Measurements from ENCODE around the gene WDR20.
A peak's percentile ranks its signal among the peaks of the same experiment; 100 is the strongest.
"Not testable (repeated sequence)": the region's sequence is repeated elsewhere in the genome, so short reads cannot be mapped to it uniquely, and the experiment has no call there.

Gene WDR20

DNA sequence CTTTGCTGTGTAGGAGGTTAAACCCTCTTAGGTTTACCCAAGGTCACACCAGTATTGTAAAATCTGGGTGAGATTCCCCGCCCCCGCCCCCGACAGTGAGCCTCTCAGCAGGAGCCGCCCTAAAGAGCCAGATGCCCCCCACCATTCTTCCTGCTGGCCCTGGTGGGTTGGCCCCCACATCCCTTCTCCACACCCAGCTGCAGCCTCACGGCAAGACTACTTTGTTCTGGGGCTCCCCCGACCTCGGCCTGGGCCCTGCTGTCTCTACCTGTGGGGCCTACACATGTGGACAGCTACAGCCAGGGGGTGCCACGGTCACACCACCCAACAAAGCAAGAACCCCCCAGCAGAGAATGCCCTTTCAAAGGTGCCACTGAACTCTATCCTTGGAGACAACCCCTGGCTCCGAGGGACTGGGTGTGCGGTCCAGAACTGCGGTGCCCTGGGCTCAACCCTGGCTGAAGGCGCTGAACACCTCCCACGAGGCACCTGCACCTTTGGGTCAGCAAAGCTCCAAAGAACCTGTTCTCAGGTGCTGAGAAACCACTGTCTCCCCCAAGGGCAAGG, 82.4 kb downstream of the WDR20 start:
- no peak for DNase-seq

DNA sequence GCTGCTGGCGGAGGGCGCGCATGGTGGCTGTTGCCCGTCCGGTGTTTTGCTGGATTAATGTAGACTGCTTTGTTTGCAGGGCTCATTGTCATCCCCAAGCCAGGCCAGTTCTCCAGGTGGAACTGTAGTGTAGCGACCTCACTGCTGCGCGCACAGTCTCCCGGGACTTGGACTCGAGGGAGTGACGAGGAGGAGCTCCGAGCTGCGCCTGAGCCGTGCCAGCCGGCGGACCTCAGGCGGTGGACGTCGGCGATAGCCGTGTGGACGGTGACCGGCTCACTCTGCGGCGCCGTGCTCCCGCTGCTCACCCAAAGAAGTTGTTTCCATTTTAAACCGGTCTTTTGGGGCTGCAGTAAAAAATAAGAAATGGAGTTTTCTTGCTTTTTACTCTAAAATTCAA, 83.1 kb downstream of the WDR20 start:
- no peak for DNase-seq

DNA sequence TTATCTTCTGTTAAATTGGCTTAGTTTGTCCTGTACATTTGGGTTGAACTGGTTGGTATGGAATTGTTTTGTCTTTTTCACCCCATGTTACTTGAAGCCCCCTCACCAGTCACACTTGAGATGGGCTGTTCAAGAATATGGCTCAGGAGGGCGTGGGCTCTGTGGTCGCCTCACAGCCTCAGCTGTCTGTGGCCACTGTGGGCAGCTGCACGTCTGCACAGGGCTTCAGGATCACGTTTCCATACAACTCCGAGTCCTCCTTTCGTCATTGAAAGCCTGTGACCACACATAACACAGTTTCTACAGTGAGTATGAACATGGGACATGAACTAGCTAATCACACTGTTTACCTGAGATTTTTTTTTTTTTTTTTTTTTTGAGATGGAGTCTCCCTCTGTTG, 84.0 kb downstream of the WDR20 start:
- DNase-seq, result no peak

DNA sequence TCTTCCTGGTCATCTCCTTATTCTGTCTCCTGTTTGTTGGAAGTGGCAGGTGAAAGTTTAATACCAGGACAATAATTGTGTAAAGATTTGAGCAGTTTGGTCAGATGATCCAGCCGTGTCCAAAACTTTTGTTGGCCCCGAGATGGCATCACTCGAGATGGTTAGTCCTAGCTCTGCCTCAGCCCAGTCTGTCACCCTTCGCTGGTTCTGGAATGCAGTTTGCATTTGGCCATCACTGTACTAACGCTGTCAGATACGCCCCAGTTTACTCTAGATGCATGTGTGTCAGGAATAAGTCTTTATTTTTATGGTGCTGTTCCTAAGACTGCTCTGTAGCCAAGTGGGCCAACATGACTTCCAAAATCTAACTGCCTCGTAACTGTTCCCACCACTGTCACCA, 85.7 kb downstream of the WDR20 start:
- DNase-seq, result no peak

DNA sequence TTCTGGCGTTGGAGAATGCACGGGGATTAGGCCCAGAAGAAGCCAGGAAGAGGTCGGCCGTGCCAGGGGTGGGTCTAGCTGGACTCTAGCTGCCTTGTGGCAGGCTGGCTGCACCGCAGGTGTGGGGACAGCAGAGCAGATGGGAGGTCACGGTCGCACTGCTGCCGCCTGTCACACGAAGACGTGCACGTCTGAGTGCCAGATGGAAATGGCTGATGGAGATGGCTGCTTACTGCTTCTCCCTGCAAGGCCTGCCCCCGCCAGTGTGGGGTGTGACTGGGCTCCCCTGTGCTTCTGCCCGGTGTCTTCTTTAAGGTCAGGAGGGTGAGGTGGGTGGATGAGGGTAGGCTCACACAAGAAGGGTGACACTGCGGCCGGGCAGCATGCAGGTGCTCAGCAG, 86.2 kb downstream of the WDR20 start:
- DNase-seq, result no peak

DNA sequence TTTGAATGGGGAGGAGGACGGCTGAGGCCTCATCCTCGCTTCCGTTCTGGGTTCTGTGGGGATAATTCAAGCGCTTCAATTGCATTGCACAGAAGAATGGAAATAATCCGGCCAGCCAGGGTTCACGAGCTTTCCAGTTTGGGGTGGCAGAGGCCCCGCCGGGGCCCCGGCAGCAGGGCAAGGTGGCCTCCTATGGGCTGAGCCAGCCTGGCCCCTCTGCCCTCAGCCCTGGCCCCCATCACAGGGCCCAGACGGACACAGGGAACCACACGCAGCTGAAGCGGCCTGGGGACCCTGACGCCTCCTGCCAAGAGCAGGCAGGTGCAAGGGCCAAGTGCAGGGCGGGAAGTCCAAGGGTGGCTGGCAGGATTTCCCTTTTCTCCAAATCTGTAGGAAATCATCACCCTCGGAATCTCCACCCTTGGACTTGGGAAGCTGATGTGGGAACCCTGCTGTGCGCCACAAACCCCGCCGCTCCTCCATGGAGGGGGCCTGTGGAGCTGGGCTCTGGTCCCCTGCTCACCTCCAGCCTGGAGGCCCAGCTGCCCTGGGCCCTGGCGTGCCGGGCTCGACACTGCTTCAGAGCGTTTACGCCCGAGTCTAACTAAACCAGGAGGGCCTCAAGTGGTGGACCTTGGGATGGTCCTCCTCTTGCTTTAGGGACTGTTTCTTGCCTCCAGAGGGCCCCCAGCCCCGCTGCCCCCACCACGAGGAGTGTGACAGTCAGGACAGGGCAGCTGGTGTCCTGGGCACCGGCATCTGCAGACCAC, 86.8 kb downstream of the WDR20 start:
- DNase-seq, result no peak

DNA sequence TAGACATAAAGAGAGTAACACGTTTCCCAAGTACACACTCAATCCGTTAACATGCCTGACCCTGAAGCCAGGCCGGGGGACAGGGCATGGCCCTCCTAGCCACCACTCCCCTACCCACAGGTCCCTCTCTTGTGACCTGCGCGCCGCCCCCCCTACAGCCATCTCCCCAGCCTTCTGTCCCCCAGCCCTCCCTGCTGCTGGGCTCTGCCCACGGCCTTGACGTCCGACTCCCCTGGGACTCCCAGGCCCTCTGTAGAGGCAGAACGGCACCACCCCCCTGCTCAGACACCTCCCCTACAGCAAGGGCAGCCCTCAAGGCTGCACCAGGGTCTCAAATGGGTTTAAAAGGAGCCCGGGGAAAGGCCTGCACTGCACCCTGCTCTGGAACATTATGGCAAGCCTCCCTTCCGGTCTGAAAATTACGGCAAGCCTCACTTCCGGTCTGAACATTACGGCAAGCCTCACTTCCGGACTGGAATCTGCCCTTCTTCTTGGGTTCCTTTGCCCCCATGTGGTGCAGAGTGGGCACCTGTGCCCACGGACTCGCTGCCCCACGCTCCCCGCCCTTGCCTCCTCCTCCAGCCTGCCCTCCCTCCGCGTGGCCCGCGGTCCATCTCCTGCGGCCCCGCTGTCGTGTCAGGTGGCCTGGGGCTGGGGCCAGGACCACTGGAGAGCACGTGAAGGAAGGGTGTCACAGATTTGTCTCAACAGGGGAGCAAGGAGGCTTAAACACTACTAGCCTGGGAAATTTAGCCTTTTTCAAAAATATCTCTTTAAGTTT, 87.7 kb downstream of the WDR20 start:
- no peak for DNase-seq

DNA sequence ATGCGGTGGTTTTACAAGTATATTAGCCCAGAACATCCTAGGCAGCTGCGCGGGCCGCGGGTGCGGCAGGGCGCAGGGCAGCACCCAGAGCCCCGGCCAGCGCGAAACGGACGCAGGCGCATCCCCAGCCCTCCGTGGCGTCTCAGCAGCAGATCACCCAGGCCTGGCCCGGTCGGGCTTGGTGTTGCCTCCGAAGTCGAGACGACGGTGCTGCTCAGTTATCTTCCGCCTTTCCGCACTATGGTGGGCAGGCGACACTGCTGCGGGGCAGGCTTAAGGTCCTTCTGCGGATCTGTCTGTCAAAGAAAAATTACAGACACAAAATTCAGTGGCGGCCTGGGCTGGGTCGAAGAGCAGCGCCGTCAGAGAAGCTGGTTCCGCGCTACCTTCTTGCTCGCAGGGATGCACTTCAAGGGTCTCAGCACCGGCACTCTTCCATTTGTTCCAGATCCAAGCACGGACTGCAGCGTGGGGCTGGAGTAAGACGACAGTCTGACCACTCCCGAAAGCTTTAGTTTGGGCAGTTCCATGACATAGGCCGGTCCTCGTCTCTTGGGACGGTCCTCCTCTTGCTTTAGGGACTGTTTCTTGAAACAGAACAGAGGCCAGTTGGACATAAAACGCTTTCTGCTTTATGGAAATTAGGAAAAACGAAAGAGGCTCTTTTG, 89.5 kb downstream of the WDR20 start:
- no peak for DNase-seq

DNA sequence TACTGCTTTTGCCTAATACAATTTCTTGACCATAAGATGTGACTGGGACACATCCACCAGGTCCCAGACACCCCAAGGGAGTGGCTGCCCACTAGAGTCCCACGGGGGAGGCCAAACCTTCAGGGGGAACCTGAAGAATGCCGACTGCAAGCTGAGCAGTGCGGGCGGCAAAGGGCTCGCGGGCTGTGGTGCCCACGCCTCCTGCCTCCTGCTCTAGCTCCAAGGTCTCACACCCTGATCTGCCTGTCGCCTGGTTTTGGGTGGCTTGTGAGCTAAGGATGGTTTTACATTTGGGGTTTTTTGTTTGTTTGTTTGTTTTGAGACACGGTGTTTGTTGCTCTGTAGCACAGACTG, 90.0 kb downstream of the WDR20 start:
- DNase-seq, result no peak

DNA sequence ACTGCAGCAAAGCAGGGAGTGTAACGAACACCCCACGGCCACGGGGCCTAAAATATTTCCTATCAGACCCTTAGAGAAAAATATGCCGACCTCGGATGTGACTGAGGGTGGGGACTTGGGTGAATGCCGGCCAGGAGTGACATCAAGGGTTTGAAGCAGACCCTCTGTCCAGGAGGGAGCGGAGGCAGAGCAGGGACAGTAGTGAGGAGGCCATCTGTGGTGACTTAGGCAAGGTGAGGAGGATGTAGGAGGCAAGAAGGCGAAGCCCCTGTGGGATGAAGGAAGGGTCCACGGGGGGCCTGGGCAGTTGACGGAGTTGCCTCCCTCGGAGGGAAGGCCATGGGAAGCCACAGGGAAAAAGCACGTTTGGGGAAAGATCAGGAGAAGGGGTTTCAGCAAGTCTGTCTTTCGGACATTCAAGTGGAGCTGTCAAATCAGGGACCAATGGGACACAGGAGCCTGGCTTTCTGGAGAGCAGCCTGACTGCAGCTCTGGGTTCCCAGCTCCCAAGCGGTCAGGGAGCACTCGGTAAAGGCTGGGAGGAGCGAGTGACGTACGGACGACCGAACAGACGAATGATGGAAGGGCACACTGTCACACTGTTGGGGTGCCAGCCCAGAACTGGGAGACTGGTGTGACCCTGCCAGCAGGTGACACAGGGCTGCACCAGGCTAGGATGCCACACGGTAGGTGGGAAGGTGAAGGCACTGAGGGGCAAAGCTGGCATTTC, 90.9 kb downstream of the WDR20 start:
- no peak for DNase-seq

DNA sequence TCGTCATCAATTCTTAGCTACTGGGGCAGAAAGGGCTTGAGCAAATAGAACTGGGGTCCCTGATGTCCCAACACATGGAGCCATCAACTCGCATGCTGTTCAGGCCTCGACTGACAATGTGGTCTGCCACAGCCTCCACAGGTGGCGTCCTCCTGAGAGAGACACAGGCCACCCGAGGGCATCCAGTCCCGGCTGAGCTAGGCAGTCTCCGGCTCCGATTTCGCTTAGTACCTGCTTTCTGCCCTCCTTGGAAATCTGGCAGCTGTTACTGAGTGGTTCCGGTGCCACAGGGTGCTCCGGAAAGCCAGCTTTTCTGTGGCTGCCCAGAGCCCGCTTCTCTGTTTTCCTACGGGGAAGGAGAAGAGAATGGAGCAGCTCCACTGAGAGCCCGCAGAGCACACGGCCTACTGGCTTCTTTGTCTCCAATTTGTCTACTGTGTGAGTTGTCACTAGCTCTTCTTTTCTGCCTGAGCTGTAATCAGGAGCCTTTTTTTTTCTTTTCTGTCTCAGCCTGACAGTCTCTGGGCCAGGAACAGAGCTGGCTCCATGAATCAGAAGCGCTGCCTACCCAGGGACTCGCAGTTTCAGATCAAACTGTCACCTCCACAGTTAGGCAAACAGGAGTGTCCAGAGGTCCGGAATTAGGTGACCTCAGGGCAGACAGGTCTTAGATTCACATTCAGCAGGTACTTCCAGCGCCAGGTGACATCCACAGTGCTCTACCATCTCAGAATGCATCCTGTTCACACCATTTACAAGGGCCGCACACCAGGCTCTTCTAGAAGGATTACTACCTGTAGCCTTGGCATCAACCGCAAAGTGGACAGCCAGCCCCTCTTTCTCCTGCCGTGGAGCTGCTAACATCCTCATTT, 92.0 kb downstream of the WDR20 start:
- DNase-seq, result no peak

DNA sequence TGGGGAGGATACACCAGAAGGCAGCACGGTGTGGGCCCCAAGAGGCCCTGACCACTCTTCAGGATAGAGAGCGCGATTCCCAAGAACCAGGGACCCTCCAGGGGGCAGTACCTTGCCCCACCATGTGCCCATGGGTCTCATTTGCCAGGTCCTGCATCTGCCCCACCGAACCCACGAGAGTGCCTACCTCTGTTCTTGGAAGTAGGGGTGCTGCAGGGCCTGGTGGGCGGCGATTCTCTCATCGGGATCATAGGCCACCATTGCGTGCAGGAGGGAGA, 92.6 kb downstream of the WDR20 start:
- no peak for DNase-seq

DNA sequence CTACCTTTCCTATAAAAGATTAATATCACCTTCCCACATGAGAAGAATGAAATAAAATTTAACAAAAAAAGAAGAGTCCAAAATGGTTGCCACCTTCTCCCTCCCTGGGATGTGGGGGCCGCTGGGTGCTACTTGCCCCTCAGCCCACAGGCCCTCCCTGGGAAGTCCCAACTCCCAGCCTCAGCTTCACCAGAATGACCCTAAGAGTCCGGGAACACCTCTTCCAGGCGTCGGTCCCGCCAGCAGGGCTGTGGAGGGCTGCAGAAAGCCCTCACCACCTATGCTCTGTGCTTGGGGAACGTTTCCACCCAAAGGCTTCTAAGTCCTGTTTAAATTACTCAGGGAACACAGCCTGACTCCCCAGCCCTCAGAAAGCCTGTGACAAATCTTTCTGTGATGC, 93.4 kb downstream of the WDR20 start:
- DNase-seq, result no peak

DNA sequence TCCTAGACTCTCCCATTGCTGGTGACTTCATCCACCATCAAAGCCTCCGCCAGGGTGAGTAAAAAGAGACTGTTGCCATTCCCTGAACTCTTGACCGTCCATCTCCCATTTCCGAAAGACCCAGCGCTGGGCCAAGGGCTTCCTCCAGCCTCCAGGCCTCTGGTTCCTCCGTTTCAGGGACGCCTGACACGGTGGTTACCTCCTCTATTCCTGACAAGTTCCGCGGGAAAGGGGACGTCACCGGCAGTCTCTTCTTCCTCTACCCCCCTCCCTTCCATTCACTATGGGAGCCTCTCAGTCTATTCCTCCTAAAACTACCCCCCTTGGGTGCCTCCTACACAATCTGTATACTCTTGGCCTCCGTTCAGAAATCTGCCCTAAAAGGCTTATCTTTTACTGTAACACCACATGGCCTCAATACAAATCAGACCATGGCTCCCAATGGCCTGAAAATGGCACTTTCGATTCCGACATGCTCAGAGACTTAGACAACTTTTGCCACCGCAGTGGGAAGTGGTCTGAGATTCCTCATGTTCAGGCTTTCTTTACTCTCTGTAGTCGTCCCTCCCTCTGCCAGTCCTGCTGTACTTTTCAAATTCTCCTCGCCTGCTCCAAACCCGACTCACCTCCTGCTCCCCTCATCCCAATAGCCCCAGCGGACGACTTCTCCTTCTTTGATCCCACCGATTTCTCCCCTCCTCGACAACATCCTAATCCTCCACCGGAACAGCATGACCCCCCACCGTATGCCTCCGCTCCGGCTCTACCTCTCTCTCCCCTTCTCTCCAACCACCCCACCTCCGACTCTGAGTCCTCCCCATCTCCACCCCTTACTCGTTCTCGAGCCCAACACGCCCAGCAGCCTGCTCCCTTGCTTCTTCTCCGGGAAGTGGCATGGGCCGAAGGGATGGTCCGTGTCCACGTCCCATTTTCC, 94.9 kb downstream of the WDR20 start:
- no peak for DNase-seq

DNA sequence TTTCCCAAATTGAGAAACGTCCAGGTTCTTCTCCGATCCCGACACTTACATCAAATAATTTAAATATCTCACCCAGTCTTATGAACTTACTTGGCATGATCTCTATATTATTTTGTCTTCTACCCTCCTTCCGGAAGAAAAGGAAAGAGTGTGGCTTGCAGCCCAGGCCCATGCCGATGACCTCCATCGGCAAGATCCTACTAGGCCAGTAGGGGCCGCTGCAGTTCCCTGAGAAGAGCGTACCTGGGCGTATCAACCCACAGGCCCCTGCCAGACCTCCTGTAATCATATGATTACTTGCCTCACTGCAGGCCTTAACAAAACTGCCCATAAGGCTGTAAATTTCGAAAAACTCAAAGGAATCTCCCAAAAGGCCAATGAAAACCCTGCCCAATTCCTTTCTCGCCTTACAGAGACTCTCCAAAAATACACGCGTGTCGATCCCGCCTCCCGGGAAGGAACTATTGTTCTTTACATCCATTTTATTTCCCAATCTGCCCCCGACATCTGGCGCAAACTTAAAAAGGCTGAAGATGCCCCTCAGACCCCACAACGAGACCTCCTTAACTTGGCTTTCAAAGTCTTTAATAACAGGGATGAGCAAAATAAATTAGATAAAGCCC, 95.7 kb downstream of the WDR20 start:
- DNase-seq, result peak; percentile 6

DNA sequence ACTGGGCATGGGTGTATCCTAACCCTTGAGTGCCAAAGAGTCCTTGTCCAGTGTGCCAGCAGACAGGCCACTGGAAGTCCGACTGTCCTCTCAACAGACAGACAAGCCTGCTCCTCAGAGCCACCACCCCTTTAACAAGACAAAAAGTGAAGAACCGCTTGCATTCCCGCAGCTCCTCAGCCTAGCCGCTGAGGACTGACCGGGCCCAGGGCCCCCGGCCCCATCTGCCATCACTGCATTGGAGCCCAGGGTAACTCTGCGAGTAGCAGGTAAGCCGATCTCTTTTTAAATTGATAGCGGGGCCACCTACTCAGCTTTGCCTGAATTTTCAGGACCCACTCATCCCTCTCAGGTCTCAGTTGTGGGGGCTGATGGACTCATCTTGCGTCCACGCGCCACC, 96.3 kb downstream of the WDR20 start:
- DNase-seq, result no peak

DNA sequence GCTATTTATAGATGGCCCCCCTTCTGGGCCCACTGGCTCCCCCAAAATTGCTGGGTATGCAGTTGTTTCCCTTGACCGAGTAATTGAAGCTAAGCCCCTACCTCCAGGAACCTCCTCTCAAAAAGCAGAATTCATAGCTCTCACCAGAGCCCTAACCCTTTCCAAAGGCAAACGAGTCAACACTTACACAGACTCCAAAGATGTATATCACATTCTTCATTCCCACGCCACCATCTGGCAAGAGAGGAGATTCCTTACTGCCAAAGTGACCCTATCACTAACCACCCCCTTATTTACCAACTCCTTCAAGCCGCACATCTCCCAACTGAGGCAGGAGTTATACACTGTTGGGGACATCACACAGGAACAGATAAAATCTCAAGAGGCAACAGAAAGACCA, 98.4 kb downstream of the WDR20 start:
- no peak for DNase-seq

DNA sequence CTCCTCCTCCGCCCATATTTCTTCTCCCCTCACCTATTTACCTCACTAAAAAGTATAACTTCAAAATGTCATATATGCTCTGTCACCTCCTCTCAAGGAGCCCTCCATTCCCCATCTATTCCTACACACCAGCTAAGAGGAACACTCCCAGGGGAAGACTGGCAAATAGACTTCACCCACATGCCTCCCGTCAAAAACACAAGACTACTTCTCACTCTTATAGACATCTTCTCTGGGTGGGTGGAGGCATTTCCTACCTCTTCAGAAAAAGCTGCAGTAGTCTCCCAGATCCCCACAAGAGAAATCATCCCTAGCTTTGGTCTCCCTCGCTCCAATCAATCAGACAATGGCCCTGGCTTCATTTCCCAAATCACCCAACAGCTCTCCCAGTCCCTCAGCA, 99.1 kb downstream of the WDR20 start:
- DNase-seq, result no peak

DNA sequence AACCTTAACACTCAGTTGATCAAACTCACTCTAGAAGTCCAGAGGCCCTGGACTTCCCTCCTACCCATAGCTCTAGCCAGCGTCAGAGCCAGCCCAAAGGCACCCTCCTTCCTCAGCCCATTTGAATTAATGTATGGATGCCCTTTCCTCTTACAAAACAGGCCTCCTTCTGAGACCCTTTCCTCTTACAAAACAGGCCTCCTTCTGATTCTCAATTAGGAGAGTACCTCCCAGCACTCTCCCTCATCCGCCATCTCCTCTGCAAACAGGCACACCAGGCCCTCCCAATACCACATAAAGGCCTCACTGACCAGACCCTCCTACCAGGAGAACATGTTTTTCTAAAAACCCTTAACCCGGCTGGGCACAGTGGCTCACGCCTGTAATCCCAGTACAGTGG, 99.5 kb downstream of the WDR20 start:
- no peak for DNase-seq

DNA sequence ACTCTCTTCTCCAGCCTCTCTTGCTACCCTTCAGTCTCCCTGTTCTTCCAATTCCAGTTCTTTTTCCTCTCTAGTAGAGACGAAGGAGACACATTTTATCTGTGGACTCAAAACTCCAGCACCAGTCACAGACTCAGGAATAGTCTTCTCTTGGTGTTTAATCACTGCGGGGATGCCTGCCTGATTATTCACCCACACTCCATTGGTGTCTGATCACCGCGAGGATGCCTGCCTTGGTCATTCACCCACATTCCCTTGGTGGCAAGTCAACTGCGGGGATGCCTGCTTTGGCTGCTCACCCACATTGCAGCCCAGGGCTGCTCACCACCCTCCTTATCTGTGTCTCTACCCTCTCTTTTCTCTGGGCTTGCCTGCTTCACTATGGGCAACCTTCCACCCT, 100.8 kb downstream of the WDR20 start:
- not testable (repeated sequence) for DNase-seq

DNA sequence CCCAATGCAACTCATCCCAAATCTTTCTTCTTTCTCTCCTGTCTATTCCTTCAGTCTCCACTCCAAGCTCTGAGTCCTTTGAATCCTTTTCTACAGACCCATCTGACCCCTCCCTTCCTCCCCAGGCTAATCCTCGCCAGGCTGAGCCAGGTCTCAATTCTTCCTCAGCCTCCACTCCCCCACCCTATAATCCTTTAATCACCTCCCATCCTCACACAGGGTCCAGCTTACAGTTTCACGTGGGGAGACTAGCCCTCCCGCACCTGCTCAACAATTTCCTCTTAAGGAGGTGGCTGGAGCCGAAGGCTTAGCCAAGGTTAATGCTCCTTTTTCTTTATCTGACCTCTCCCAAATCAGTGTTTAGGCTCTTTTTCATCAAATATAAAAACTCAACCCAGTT, 101.5 kb downstream of the WDR20 start:
- no peak for DNase-seq

Data from MV-4-11 (cell line).